ENCODE results near the gene FBXO9.

Gene FBXO9

DNA sequence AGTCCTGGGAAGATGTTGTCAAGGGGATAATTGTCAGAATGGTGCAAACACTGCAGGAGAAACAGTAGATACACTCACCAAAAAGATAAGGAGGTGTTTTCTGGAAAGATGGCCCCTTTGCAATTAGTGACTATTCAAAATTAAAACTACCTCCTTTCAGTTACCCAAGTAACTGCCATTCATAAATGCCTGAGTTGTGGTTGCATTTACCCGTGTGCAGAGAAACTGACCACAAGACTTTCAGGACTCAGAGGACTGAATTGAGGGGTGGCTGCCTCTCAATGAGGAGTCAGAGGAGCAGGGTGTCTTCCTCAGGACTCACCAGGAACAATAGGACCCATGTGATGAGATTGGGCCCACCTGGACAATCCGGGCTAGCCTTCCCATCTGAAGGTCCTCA is 44.4 kb downstream of the FBXO9 start:
- TF ChIP-seq ZFX (IDR thresholded peaks at IDR 0.05) (no peak), CTCF (conservative IDR thresholded peaks at IDR 0.05) (no peak)
- H3K27ac ChIP-seq = no peak overlapping the region

DNA sequence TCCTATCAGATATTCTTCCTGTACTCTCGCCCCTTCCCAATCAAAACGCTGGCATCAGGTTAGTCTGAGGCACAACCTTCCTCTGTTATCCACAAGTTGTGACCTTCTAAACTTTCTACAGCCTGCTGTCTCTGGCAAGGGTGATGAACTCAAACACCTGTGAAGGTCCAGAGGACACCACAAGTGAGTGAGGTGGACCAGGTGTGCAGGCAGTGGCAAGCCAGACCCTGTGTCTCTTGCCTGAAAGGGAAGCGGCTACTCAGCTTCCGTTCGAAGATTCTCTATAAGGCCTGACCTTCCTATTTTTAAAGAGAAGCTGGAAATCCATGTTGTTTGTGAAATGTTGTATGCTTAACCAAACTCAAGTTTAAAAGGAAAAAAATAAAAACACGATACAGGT is 46.7 kb downstream of the FBXO9 start:
- peak overlapping the region; percentile 95 for H3K27ac ChIP-seq
- TF ChIP-seq ZFX (IDR thresholded peaks at IDR 0.05) (no peak), CTCF (conservative IDR thresholded peaks at IDR 0.05) (no peak)

GRCh38 chr6:53112404-53112803 is 47.2 kb downstream of the FBXO9 start:
- TF ChIP-seq CTCF (conservative IDR thresholded peaks at IDR 0.05) = no peak
- TF ChIP-seq ZFX (IDR thresholded peaks at IDR 0.05) = no peak
- H3K27ac ChIP-seq = peak overlapping the region; percentile 95

DNA sequence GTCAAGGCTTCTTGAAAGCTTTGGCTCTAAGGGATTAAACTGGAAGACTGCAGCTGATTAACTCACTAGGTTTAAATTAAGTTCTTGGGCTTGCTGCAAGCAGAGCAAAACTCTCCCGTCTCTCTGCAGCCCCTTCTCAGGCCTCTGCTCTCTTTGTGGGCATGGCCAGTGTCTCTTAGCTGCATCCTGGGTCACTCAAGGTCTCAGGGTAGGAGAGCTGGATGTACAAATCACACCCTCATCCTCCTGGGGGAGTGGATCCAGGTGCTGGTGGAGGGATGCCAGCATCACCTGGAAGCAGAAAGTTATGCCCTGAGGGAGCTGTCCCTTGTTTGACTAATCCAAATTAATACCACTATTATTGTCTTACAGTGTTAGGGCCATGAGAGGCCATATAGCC is 47.7 kb downstream of the FBXO9 start:
- H3K27ac ChIP-seq = peak overlapping the region; percentile 95

GRCh38 chr6:53113742-53114141 is 48.5 kb downstream of the FBXO9 start:
- H3K27ac ChIP-seq = peak overlapping the region; percentile 95
- TF ChIP-seq CTCF (conservative IDR thresholded peaks at IDR 0.05) (no peak), ZFX (IDR thresholded peaks at IDR 0.05) (no peak)

More for the DNA sequence above, 47.7 kb downstream of the FBXO9 start:
- no peak for TF ChIP-seq ZFX (IDR thresholded peaks at IDR 0.05)
- no peak for TF ChIP-seq CTCF (conservative IDR thresholded peaks at IDR 0.05)

DNA sequence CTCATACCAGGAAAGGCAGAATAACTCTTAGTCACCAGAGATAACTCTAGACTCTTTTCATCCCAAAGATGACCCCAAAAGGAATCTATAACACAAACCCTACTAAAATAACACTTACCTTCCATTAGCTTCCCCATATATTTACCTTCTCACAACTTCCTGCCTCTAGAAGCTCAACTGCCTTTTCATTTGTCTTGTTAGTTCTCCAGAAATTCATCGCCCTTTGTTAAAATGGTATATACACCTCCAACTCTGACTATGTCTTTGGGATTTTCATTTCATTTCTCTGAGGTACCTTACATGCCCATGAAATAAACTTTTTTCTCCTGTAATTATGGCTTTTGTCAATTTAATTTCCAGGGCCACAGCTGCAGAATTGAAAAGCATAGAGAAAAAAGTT is 49.9 kb downstream of the FBXO9 start:
- TF ChIP-seq ZFX (IDR thresholded peaks at IDR 0.05) (no peak), CTCF (conservative IDR thresholded peaks at IDR 0.05) (no peak)
- no peak overlapping the region for H3K27ac ChIP-seq

DNA sequence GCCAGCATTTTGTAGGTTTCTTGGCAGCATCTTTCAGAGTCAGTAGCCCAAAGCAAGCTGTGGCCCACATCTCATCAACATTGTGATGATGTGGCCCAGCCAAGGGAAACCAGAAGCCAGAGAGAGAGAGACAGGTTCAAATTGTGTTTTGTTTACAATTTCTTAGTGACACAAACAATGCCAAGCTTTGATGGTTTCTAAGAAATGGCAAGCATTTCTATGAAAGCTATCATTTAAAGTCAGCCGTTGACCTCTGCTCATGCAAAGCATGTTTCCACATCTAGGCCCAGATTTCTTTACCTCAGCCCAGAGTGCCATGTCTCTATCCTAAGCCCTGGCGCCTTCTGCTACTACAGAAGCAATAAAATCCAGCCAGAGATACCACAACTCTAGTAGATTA is 50.5 kb downstream of the FBXO9 start:
- TF ChIP-seq ZFX (IDR thresholded peaks at IDR 0.05) = no peak
- TF ChIP-seq CTCF (conservative IDR thresholded peaks at IDR 0.05) = no peak
- peak overlapping the region; percentile 43; the same call in 1 of the 2 replicates for H3K27ac ChIP-seq
